Activated CD4-positive, CD25-positive, alpha-beta regulatory T cell treated with anti-CD3 and anti-CD28 coated beads, Interleukin-2, amount 50 U/mL, for 16 hours (primary cell): ENCODE measurements around the gene DLG3.
"Not testable (repeated sequence)": the region's sequence is repeated elsewhere in the genome, so short reads cannot be mapped to it uniquely, and the experiment has no call there.

Source experiments
- DNase-seq: peaks from one replicate; pipeline ENCODE4 v3.0.0-alpha.2; 2020; ENCODE audit warnings: low read depth, low spot score

The DLG3 gene

GRCh38 chrX:70476934-70477733, 32.5 kb downstream of the DLG3 start:
- no peak for DNase-seq

- no peak for DNase-seq
Measured at GRCh38 chrX:70477734-70478075, 33.1 kb downstream of the DLG3 start.

GRCh38 chrX:70478526-70479245, 34.1 kb downstream of the DLG3 start:
- DNase-seq, result no peak

GRCh38 chrX:70479247-70479921, 34.7 kb downstream of the DLG3 start:
- DNase-seq, result no peak

- no peak for DNase-seq
Measured at GRCh38 chrX:70479922-70480659, 35.5 kb downstream of the DLG3 start.

- DNase-seq, result no peak
Measured at GRCh38 chrX:70480660-70481018, 36.0 kb downstream of the DLG3 start.

- DNase-seq, result no peak
Measured at GRCh38 chrX:70481471-70482270, 37.0 kb downstream of the DLG3 start.

- no peak for DNase-seq
Measured at GRCh38 chrX:70482300-70482699, 37.7 kb downstream of the DLG3 start.

- DNase-seq, result no peak
Measured at GRCh38 chrX:70485466-70485865, 40.8 kb downstream of the DLG3 start.

- DNase-seq, result no peak
Measured at GRCh38 chrX:70488856-70489255, 44.2 kb downstream of the DLG3 start.

- no peak for DNase-seq
Measured at GRCh38 chrX:70494441-70494840, 49.8 kb downstream of the DLG3 start.

GRCh38 chrX:70496491-70496890, 51.9 kb downstream of the DLG3 start:
- DNase-seq, result no peak

GRCh38 chrX:70497026-70497425, 52.4 kb downstream of the DLG3 start:
- no peak for DNase-seq

GRCh38 chrX:70498129-70498528, 53.5 kb downstream of the DLG3 start:
- DNase-seq, result no peak

GRCh38 chrX:70500826-70501225, 56.2 kb downstream of the DLG3 start:
- no peak for DNase-seq

- DNase-seq, result no peak
Measured at GRCh38 chrX:70504772-70505450, 60.3 kb downstream of the DLG3 start.

- no peak for DNase-seq
Measured at GRCh38 chrX:70505451-70505841, 60.8 kb downstream of the DLG3 start.

GRCh38 chrX:70508296-70508911, 63.8 kb downstream of the DLG3 start:
- DNase-seq, result no peak

- DNase-seq, result no peak
Measured at GRCh38 chrX:70509078-70509477, 64.4 kb downstream of the DLG3 start.

- not testable (repeated sequence) for DNase-seq
Measured at GRCh38 chrX:70515270-70515669, 70.6 kb downstream of the DLG3 start.
